ENCODE results near the gene RTN4. TPM values are rescaled to one million over a fixed set of nuclear protein-coding genes. Genes with fewer than 3 reads are reported as not detected.
"Not testable (repeated sequence)": the region's sequence is repeated elsewhere in the genome, so short reads cannot be mapped to it uniquely, and the experiment has no call there.

Gene RTN4
- total RNA-seq, 4 donors from 2014 or later: 249 to 292 (median 276) TPM

GRCh38 chr2:55093381-55093780 is 43.1 kb upstream of the RTN4 start:
- H3K4me3 ChIP-seq (ENCODE audit: low read depth, poor library complexity, severe bottlenecking): no peak overlapping the region
- TF ChIP-seq CTCF (IDR thresholded peaks at IDR 0.05) (no peak), POLR2A (IDR thresholded peaks at IDR 0.05) (no peak)
- DNase-seq (ENCODE audit: low spot score in 2 of 2): no peak
- intact Hi-C loops (cut with DNase I; ENCODE audit: low total_unique reads): no loop called here
- WGBS, 2 donors: 57 to 78% methylated on average over 4 of the region's 4 CpGs

GRCh38 chr2:55092439-55092838 is 42.2 kb upstream of the RTN4 start:
- no peak overlapping the region for H3K4me3 ChIP-seq (ENCODE audit: low read depth, poor library complexity, severe bottlenecking)
- intact Hi-C loops (cut with DNase I; ENCODE audit: low total_unique reads): no loop called here
- TF ChIP-seq CTCF (IDR thresholded peaks at IDR 0.05): no peak
- TF ChIP-seq POLR2A (IDR thresholded peaks at IDR 0.05): no peak
- DNase-seq (ENCODE audit: low spot score in 2 of 2): no peak
- WGBS, 2 donors: 55 to 56% methylated on average over 6 of the region's 6 CpGs

- DNase-seq (ENCODE audit: low spot score in 2 of 2); intact Hi-C loops (cut with DNase I; ENCODE audit: low total_unique reads); H3K4me3 ChIP-seq (ENCODE audit: low read depth, poor library complexity, severe bottlenecking): not testable (repeated sequence)
- 73 to 85% methylated on average over 4 of the region's 4 CpGs for WGBS, 2 donors
Measured at GRCh38 chr2:55091681-55092080, 41.4 kb upstream of the RTN4 start.

GRCh38 chr2:55090702-55091101 is 40.5 kb upstream of the RTN4 start:
- intact Hi-C loops (cut with DNase I; ENCODE audit: low total_unique reads): no loop called here
- WGBS, 2 donors: 91 to 97% methylated on average over 2 of the region's 2 CpGs
- no peak overlapping the region for H3K4me3 ChIP-seq (ENCODE audit: low read depth, poor library complexity, severe bottlenecking)
- no peak for TF ChIP-seq CTCF (IDR thresholded peaks at IDR 0.05)
- no peak for DNase-seq (ENCODE audit: low spot score in 2 of 2)

GRCh38 chr2:55089726-55090125 is 39.5 kb upstream of the RTN4 start:
- intact Hi-C loops (cut with DNase I; ENCODE audit: low total_unique reads): no loop called here
- 72 to 78% methylated on average over 1 of the region's 1 CpG for WGBS, 2 donors
- TF ChIP-seq CTCF (IDR thresholded peaks at IDR 0.05) (no peak), POLR2A (IDR thresholded peaks at IDR 0.05) (no peak)
- no peak for DNase-seq (ENCODE audit: low spot score in 2 of 2)
- no peak overlapping the region for H3K4me3 ChIP-seq (ENCODE audit: low read depth, poor library complexity, severe bottlenecking)

- TF ChIP-seq POLR2A (IDR thresholded peaks at IDR 0.05) (no peak), CTCF (IDR thresholded peaks at IDR 0.05) (no peak)
- H3K4me3 ChIP-seq (ENCODE audit: low read depth, poor library complexity, severe bottlenecking): no peak overlapping the region
- intact Hi-C loops (cut with DNase I; ENCODE audit: low total_unique reads): no loop called here
- no peak for DNase-seq (ENCODE audit: low spot score in 2 of 2)
- 82 to 97% methylated on average over 1 of the region's 1 CpG for WGBS, 2 donors
Measured at GRCh38 chr2:55088400-55088799, 38.1 kb upstream of the RTN4 start.
